Stimulated activated CD4-positive, alpha-beta T cell treated with anti-CD3 and anti-CD28 coated beads, Interleukin-12 subunit alpha, Interleukin-12 subunit beta, amount 100 ng/mL, for 48 hours (primary cell): ENCODE data around the gene DAPK1.

Experiments
- DNase-seq, 3 donors: peaks; one replicate each; pipeline ENCODE4 v3.0.0-alpha.2; 2020; ENCODE audit warnings: low read depth in 2 of 3, low spot score in 1 of 3

The DAPK1 gene

GRCh38 chr9:87497604-87498045, at the start of gene DAPK1:
Gene DAPK1, plus strand, starts transcription at chr9:87497867. Its CDS starts 1,211 bp downstream, at chr9:87499078.
- no peak for DNase-seq

- no peak for DNase-seq
These were observed 46.5 kb upstream of the DAPK1 start for GRCh38 chr9:87451149-87451548.

- DNase-seq: no peak
These were observed 42.3 kb upstream of the DAPK1 start for GRCh38 chr9:87455407-87455806.

- DNase-seq: no peak
These were observed 36.4 kb upstream of the DAPK1 start for GRCh38 chr9:87461256-87461655.

GRCh38 chr9:87464110-87464991, 33.3 kb upstream of the DAPK1 start:
- DNase-seq: peak in 2 of 3 donors; percentile 16 to 24

- DNase-seq: no peak
These were observed 32.7 kb upstream of the DAPK1 start for GRCh38 chr9:87464992-87465378.

- DNase-seq: no peak
These were observed 31.9 kb upstream of the DAPK1 start for GRCh38 chr9:87465816-87466215.

GRCh38 chr9:87467187-87467586, 30.5 kb upstream of the DAPK1 start:
- no peak for DNase-seq

- DNase-seq: no peak
These were observed 27.7 kb upstream of the DAPK1 start for GRCh38 chr9:87469793-87470465.

GRCh38 chr9:87471746-87472145, 25.9 kb upstream of the DAPK1 start:
- DNase-seq: no peak

- DNase-seq: no peak
These were observed 22.2 kb upstream of the DAPK1 start for GRCh38 chr9:87475463-87475862.

GRCh38 chr9:87478226-87478992, 19.3 kb upstream of the DAPK1 start:
- DNase-seq: no peak

- DNase-seq: no peak
These were observed 17.9 kb upstream of the DAPK1 start for GRCh38 chr9:87479801-87480201.

GRCh38 chr9:87481890-87482855, 15.5 kb upstream of the DAPK1 start:
- no peak for DNase-seq

- DNase-seq: no peak
These were observed 7.4 kb upstream of the DAPK1 start for GRCh38 chr9:87490225-87490624.

- DNase-seq: no peak
These were observed 6.8 kb upstream of the DAPK1 start for GRCh38 chr9:87490907-87491306.

- DNase-seq: no peak
These were observed 6.1 kb upstream of the DAPK1 start for GRCh38 chr9:87491523-87491922.

- no peak for DNase-seq
These were observed 5.0 kb upstream of the DAPK1 start for GRCh38 chr9:87492642-87493041.

- DNase-seq: no peak
These were observed 2.6 kb upstream of the DAPK1 start for GRCh38 chr9:87494970-87495471.

- no peak for DNase-seq
These were observed 525 bp upstream of the DAPK1 start for GRCh38 chr9:87497080-87497603.
